Neural cell (in vitro differentiated cells): ENCODE results near the gene BMAL2. TPM values are rescaled to one million over a fixed set of nuclear protein-coding genes. Genes with fewer than 3 reads are reported as not detected.

ENCODE experiments used
- H2AFZ ChIP-seq: fragments of 200-600, 300-800 bp; sonication (generic), shearing (Covaris generic); 2 replicates; pipeline ENCODE4 v1.6.0; 2014; ENCODE audit warnings: low read depth, mild to moderate bottlenecking, antibody characterized with exemption, low read length, moderate library complexity
- H3F3A ChIP-seq: fragments of 200-600 bp; shearing (Covaris generic); 2 replicates; pipeline ENCODE4 v1.6.1; 2016; ENCODE audit warnings: mild to moderate bottlenecking, moderate library complexity, mixed read lengths, antibody characterized with exemption, low read length; ENCODE audit not compliant: insufficient read depth, poor library complexity, severe bottlenecking
- H3K27ac ChIP-seq: fragments of 200-600, 300-800 bp; sonication (generic), shearing (Covaris generic); 2 replicates; pipeline ENCODE4 v1.5.1; 2014; ENCODE audit warnings: mild to moderate bottlenecking, low read length, moderate library complexity
- H3K27me3 ChIP-seq: fragments of 300-800, 200-600 bp; sonication (generic), shearing (Covaris generic); 2 replicates; pipeline ENCODE4 v1.6.0; 2014; ENCODE audit warnings: mild to moderate bottlenecking, low read depth, low read length, moderate library complexity; ENCODE audit not compliant: insufficient read depth
- H3K36me3 ChIP-seq: fragments of 300-800, 200-600 bp; sonication (generic), shearing (Covaris generic); 2 replicates; pipeline ENCODE4 v1.5.1; 2014; ENCODE audit warnings: mild to moderate bottlenecking, antibody characterized with exemption, low read length, moderate library complexity; ENCODE audit not compliant: insufficient read depth
- H3K4me2 ChIP-seq: fragments of 300-800, 200-600 bp; sonication (generic), shearing (Covaris generic); 2 replicates; pipeline ENCODE4 v1.6.0; 2014; ENCODE audit warnings: mild to moderate bottlenecking, low read length
- H3K4me3 ChIP-seq: fragments of 300-800, 200-600 bp; sonication (generic), shearing (Covaris generic); 2 replicates; pipeline ENCODE4 v1.5.1; 2014; ENCODE audit warnings: mild to moderate bottlenecking, low read length, moderate library complexity
- H3K79me2 ChIP-seq: fragments of 200-600 bp; shearing (Covaris generic); replicated peaks from 2 replicates; pipeline ENCODE4 v1.6.0; 2014; ENCODE audit warnings: mild to moderate bottlenecking, low read length, moderate library complexity; ENCODE audit not compliant: insufficient read depth
- H3K9ac ChIP-seq: fragments of 300-800, 200-600 bp; sonication (generic), shearing (Covaris generic); 2 replicates; pipeline ENCODE4 v1.6.1; 2016; ENCODE audit warnings: mild to moderate bottlenecking, low read length, mixed read lengths
- H3K9me2 ChIP-seq: fragments of 200-600 bp; shearing (Covaris generic); 2 replicates; pipeline ENCODE4 v1.6.1; 2016; ENCODE audit warnings: mild to moderate bottlenecking, low read length, mixed read lengths; ENCODE audit not compliant: insufficient read depth
- H3K9me3 ChIP-seq: fragments of 200-600, 300-800 bp; sonication (generic), shearing (Covaris generic); 2 replicates; pipeline ENCODE4 v1.6.1; 2016; ENCODE audit warnings: mild to moderate bottlenecking, mixed run types, low read length, moderate library complexity, mixed read lengths
- H4K20me1 ChIP-seq: fragments of 200-600 bp; shearing (Covaris generic); 2 replicates; pipeline ENCODE4 v1.6.1; 2016; ENCODE audit warnings: mild to moderate bottlenecking, mixed run types; ENCODE audit not compliant: insufficient read depth
- EP300 ChIP-seq: fragments of 450-650 bp; conservative IDR thresholded peaks from 2 replicates; pipeline ENCODE4 v1.6.1; 2014; ENCODE audit warnings: antibody characterized with exemption, mild to moderate bottlenecking, moderate library complexity; ENCODE audit not compliant: poor library complexity, severe bottlenecking
- EZH2 ChIP-seq: fragments of 200-600, 300-800 bp; shearing (Covaris generic), sonication (generic); IDR thresholded peaks from 2 replicates; pipeline ENCODE4 v1.6.1; 2014; ENCODE audit warnings: antibody characterized with exemption, low read length, borderline replicate concordance, mild to moderate bottlenecking; ENCODE audit not compliant: insufficient read depth, poor library complexity, severe bottlenecking
- MXI1 ChIP-seq: fragments of 450-650 bp; conservative IDR thresholded peaks from 2 replicates; pipeline ENCODE4 v1.6.1; 2014; ENCODE audit warnings: antibody characterized with exemption, mild to moderate bottlenecking; ENCODE audit not compliant: poor library complexity, severe bottlenecking
- POLR2AphosphoS5 ChIP-seq: IDR thresholded peaks from 2 replicates; pipeline ENCODE4 v1.6.1; 2012
- RAD21 ChIP-seq: fragments of 450-650 bp; conservative IDR thresholded peaks from 2 replicates; pipeline ENCODE4 v1.6.1; 2014; ENCODE audit warnings: antibody characterized with exemption, mild to moderate bottlenecking, moderate library complexity
- SMC3 ChIP-seq: fragments of 450-650 bp; conservative IDR thresholded peaks from 2 replicates; pipeline ENCODE4 v1.6.1; 2014; ENCODE audit warnings: antibody characterized with exemption, mild to moderate bottlenecking, moderate library complexity; ENCODE audit not compliant: poor library complexity
- TAF1 ChIP-seq: IDR thresholded peaks from 2 replicates; pipeline ENCODE4 v1.6.1; 2012; ENCODE audit warnings: low read depth
- polyA plus RNA-seq: library from polyadenylated mRNA; depleted of rRNA; stranded (reverse); fragments of >200 nt; gene quantifications from 2 replicates; pipeline ENCODE4 v1.2.3, GENCODE V29; 2014
- TF ChIP-seq, protein P1 (sequence below): fragments of 450-650 bp; IDR thresholded peaks from 2 replicates; pipeline ENCODE4 v1.5.1; 2014; ENCODE audit warnings: antibody characterized with exemption, mild to moderate bottlenecking, moderate library complexity; ENCODE audit not compliant: poor library complexity, severe bottlenecking
- TF ChIP-seq, protein P2 (sequence below): IDR thresholded peaks from 2 replicates; pipeline ENCODE4 v1.6.1; 2012; ENCODE audit warnings: borderline replicate concordance

The BMAL2 gene
- polyA plus RNA-seq, 1 donor from 2014 or later, result 9.8 TPM

DNA sequence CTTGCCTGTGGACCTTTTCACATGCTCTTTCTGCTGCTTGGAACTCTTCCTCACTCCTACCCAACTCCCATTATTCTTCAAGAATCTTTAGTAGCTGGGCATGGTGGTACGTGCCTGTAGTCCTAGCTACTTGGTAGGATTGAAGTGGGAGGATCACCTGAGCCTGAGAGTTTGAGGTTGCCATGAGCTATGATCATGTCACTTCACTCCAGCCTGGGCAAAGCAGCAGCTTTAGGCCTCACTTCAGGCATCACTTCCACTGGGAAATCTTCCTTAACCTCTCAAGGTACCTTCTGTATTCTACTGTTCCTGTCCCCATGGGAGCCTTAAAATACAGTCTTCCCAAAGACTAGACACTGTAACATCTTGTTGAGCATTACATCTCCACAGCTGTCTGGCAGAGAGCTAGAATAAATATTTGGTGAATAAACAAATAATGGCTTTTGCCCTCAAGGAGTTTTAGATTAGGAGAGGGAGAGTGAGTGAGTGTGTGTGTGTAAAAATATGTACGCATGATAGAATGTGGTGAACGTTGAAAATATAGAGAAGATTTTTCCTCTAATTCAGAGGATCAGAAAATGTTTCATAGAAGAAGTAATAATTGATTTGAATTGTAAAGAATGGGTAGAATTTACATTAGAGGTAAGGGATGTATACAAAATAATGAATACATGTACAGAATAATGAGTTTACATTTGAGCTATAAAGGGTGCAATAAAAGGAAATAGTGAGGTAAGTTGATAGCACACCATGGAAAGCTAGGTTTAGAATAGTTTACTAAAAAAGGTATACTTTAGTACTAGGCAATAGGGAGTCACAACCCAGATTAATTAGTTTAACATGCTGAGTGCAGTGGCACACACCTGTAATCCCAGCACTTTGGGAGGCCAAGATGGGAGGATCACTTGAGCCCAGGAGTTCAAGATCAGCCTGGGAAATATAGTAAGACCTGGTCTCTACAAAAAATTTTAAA, 29.2 kb upstream of the BMAL2 start:
- peaks cover 8% of the 10 kb centered on the region for H3K36me3 ChIP-seq

DNA sequence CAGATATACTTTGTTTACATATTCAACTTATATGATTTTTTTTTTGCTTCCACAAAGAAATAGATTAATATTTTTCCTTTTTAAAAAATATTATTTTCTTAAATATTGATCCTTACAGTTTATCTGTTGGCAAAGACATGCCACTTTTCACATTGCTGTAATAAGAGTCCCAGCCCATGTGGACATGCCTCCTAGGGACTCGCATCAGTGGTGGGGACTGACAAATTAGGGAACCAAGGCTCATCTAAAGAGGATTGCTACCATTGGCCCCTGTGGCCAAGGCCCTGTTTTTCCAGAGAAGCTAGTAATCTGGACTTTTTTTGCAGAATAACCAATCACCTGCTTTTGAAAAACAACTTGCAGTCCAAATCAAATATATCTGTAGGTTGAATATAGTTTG, 27.8 kb upstream of the BMAL2 start:
- H3K4me3 ChIP-seq, result no peak overlapping the region
- no peak for TF ChIP-seq SMC3
- TF ChIP-seq, protein P1, sequence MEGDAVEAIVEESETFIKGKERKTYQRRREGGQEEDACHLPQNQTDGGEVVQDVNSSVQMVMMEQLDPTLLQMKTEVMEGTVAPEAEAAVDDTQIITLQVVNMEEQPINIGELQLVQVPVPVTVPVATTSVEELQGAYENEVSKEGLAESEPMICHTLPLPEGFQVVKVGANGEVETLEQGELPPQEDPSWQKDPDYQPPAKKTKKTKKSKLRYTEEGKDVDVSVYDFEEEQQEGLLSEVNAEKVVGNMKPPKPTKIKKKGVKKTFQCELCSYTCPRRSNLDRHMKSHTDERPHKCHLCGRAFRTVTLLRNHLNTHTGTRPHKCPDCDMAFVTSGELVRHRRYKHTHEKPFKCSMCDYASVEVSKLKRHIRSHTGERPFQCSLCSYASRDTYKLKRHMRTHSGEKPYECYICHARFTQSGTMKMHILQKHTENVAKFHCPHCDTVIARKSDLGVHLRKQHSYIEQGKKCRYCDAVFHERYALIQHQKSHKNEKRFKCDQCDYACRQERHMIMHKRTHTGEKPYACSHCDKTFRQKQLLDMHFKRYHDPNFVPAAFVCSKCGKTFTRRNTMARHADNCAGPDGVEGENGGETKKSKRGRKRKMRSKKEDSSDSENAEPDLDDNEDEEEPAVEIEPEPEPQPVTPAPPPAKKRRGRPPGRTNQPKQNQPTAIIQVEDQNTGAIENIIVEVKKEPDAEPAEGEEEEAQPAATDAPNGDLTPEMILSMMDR, result no peak
- TF ChIP-seq RAD21, result no peak
- TF ChIP-seq EP300, result no peak
- TF ChIP-seq, protein P2, sequence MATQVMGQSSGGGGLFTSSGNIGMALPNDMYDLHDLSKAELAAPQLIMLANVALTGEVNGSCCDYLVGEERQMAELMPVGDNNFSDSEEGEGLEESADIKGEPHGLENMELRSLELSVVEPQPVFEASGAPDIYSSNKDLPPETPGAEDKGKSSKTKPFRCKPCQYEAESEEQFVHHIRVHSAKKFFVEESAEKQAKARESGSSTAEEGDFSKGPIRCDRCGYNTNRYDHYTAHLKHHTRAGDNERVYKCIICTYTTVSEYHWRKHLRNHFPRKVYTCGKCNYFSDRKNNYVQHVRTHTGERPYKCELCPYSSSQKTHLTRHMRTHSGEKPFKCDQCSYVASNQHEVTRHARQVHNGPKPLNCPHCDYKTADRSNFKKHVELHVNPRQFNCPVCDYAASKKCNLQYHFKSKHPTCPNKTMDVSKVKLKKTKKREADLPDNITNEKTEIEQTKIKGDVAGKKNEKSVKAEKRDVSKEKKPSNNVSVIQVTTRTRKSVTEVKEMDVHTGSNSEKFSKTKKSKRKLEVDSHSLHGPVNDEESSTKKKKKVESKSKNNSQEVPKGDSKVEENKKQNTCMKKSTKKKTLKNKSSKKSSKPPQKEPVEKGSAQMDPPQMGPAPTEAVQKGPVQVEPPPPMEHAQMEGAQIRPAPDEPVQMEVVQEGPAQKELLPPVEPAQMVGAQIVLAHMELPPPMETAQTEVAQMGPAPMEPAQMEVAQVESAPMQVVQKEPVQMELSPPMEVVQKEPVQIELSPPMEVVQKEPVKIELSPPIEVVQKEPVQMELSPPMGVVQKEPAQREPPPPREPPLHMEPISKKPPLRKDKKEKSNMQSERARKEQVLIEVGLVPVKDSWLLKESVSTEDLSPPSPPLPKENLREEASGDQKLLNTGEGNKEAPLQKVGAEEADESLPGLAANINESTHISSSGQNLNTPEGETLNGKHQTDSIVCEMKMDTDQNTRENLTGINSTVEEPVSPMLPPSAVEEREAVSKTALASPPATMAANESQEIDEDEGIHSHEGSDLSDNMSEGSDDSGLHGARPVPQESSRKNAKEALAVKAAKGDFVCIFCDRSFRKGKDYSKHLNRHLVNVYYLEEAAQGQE, result no peak
- no peak for TF ChIP-seq EZH2
- TF ChIP-seq MXI1, result no peak
- no peak for TF ChIP-seq POLR2AphosphoS5

More for the DNA sequence above, 29.2 kb upstream of the BMAL2 start:
- no peaks in the 10 kb centered on the region for H3K9me3 ChIP-seq
- no peaks in the 10 kb centered on the region for H3K27me3 ChIP-seq
- TF ChIP-seq POLR2AphosphoS5 (no peak), TAF1 (no peak), SMC3 (no peak), RAD21 (no peak), EP300 (no peak), MXI1 (no peak), EZH2 (no peak)
- TF ChIP-seq, protein P1, result no peak
- TF ChIP-seq, protein P2, result no peak
- no peak overlapping the region for H3K9ac ChIP-seq
- no peaks in the 10 kb centered on the region for H3K9me2 ChIP-seq
- no peaks in the 10 kb centered on the region for H3F3A ChIP-seq
- H3K27ac ChIP-seq, result no peak overlapping the region
- no peak overlapping the region for H3K4me3 ChIP-seq
- H3K79me2 ChIP-seq, result no peaks in the 10 kb centered on the region
- H2AFZ ChIP-seq, result no peak overlapping the region
- H4K20me1 ChIP-seq, result no peaks in the 10 kb centered on the region
- no peak overlapping the region for H3K4me2 ChIP-seq

More for the DNA sequence above, 27.8 kb upstream of the BMAL2 start:
- Histone ChIP-seq H3K9ac (no peak overlapping the region), H3K9me3 (no peaks in the 10 kb centered on the region), H2AFZ (no peak overlapping the region), H3K4me2 (no peak overlapping the region), H3K79me2 (no peaks in the 10 kb centered on the region), H3F3A (no peaks in the 10 kb centered on the region), H3K27me3 (no peaks in the 10 kb centered on the region), H3K9me2 (no peaks in the 10 kb centered on the region), H3K36me3 (no peaks in the 10 kb centered on the region), H4K20me1 (no peaks in the 10 kb centered on the region), H3K27ac (no peak overlapping the region)
